Memory B cell (primary cell): Measurements from ENCODE around the gene TMEM183A.

Source experiments
- ATAC-seq: fragments of 150-1000 bp; cut with Tn5 transposase; 2 replicates; pipeline ENCODE4 v1.10.0; 2021; ENCODE audit warnings: low read depth, mild to moderate bottlenecking, moderate library complexity
- DNase-seq, 2 donors: peaks; one replicate each; pipeline ENCODE4 v3.0.0; 2022; ENCODE audit warnings: low spot score in 2 of 2
- H3K27ac Mint-ChIP-seq: one replicate; pipeline ENCODE4 v1.8.0; 2022; ENCODE audit warnings: mild to moderate bottlenecking, moderate library complexity, mixed read lengths
- H3K27me3 Mint-ChIP-seq: one replicate; pipeline ENCODE4 v1.8.0; 2022; ENCODE audit warnings: mixed read lengths
- H3K36me3 Mint-ChIP-seq: one replicate; pipeline ENCODE4 v1.8.0; 2022; ENCODE audit warnings: mild to moderate bottlenecking, mixed read lengths
- H3K4me1 Mint-ChIP-seq: one replicate; pipeline ENCODE4 v1.8.0; 2022; ENCODE audit warnings: mixed read lengths
- H3K4me3 Mint-ChIP-seq: one replicate; pipeline ENCODE4 v1.8.0; 2022; ENCODE audit warnings: mild to moderate bottlenecking, moderate library complexity, mixed read lengths
- H3K9me3 Mint-ChIP-seq: one replicate; pipeline ENCODE4 v1.8.0; 2022; ENCODE audit warnings: mixed read lengths

The TMEM183A gene

GRCh38 chr1:203054642-203055041 lies 47.5 kb downstream of the TMEM183A start:
- Mint-ChIP-seq H3K36me3 (no peaks in the 10 kb centered on the region), H3K9me3 (no peaks in the 10 kb centered on the region), H3K4me3 (no peak overlapping the region), H3K4me1 (peaks cover 4% of the 10 kb centered on the region), H3K27me3 (peaks cover 25% of the 10 kb centered on the region), H3K27ac (no peak overlapping the region)
- no peak for ATAC-seq
- DNase-seq: no peak

- DNase-seq (no peak), ATAC-seq (no peak)
- H3K27me3 Mint-ChIP-seq: peaks cover 24% of the 10 kb centered on the region
- no peaks in the 10 kb centered on the region for H3K36me3 Mint-ChIP-seq
- peaks cover 4% of the 10 kb centered on the region for H3K4me1 Mint-ChIP-seq
- H3K4me3 Mint-ChIP-seq: no peak overlapping the region
- no peak overlapping the region for H3K27ac Mint-ChIP-seq
- no peaks in the 10 kb centered on the region for H3K9me3 Mint-ChIP-seq
Measured at GRCh38 chr1:203055161-203055799, 48.1 kb downstream of the TMEM183A start.

- ATAC-seq (no peak), DNase-seq (no peak)
- Mint-ChIP-seq H3K27me3 (peaks cover 24% of the 10 kb centered on the region), H3K27ac (no peak overlapping the region), H3K4me1 (peaks cover 4% of the 10 kb centered on the region), H3K4me3 (no peak overlapping the region), H3K9me3 (no peaks in the 10 kb centered on the region), H3K36me3 (no peaks in the 10 kb centered on the region)
Measured at GRCh38 chr1:203056012-203056411, 48.8 kb downstream of the TMEM183A start.

- Mint-ChIP-seq H3K9me3 (no peaks in the 10 kb centered on the region), H3K27me3 (peaks cover 25% of the 10 kb centered on the region), H3K27ac (no peak overlapping the region), H3K4me1 (peaks cover 4% of the 10 kb centered on the region), H3K4me3 (no peak overlapping the region), H3K36me3 (no peaks in the 10 kb centered on the region)
- DNase-seq (no peak), ATAC-seq (no peak)
Measured at GRCh38 chr1:203056516-203056915, 49.3 kb downstream of the TMEM183A start.

GRCh38 chr1:203057911-203058675 lies 50.9 kb downstream of the TMEM183A start:
- no peaks in the 10 kb centered on the region for H3K9me3 Mint-ChIP-seq
- H3K27me3 Mint-ChIP-seq: peaks cover 23% of the 10 kb centered on the region
- ATAC-seq: no peak
- H3K27ac Mint-ChIP-seq: no peak overlapping the region
- no peaks in the 10 kb centered on the region for H3K36me3 Mint-ChIP-seq
- no peak overlapping the region for H3K4me3 Mint-ChIP-seq
- peaks cover 4% of the 10 kb centered on the region for H3K4me1 Mint-ChIP-seq
- DNase-seq: no peak

- H3K4me3 Mint-ChIP-seq: no peak overlapping the region
- H3K9me3 Mint-ChIP-seq: no peaks in the 10 kb centered on the region
- ATAC-seq (no peak), DNase-seq (no peak)
- H3K36me3 Mint-ChIP-seq: no peaks in the 10 kb centered on the region
- H3K27me3 Mint-ChIP-seq: peaks cover 23% of the 10 kb centered on the region
- peaks cover 4% of the 10 kb centered on the region for H3K4me1 Mint-ChIP-seq
- no peak overlapping the region for H3K27ac Mint-ChIP-seq
Measured at GRCh38 chr1:203058676-203058935, 51.4 kb downstream of the TMEM183A start.

- Mint-ChIP-seq H3K27ac (no peak overlapping the region), H3K9me3 (no peaks in the 10 kb centered on the region), H3K36me3 (no peaks in the 10 kb centered on the region), H3K4me1 (peaks cover 4% of the 10 kb centered on the region), H3K4me3 (no peak overlapping the region), H3K27me3 (peaks cover 22% of the 10 kb centered on the region)
- no peak for ATAC-seq
- no peak for DNase-seq
Measured at GRCh38 chr1:203059485-203059884, 52.3 kb downstream of the TMEM183A start.

- DNase-seq (no peak), ATAC-seq (no peak)
- no peak overlapping the region for H3K27ac Mint-ChIP-seq
- H3K4me3 Mint-ChIP-seq: no peak overlapping the region
- no peaks in the 10 kb centered on the region for H3K36me3 Mint-ChIP-seq
- H3K9me3 Mint-ChIP-seq: no peaks in the 10 kb centered on the region
- peaks cover 4% of the 10 kb centered on the region for H3K4me1 Mint-ChIP-seq
- peaks cover 20% of the 10 kb centered on the region for H3K27me3 Mint-ChIP-seq
Measured at GRCh38 chr1:203060115-203060514, 52.9 kb downstream of the TMEM183A start.

- no peak for ATAC-seq
- Mint-ChIP-seq H3K4me3 (no peak overlapping the region), H3K27me3 (peaks cover 15% of the 10 kb centered on the region), H3K9me3 (no peaks in the 10 kb centered on the region), H3K36me3 (peaks cover 3% of the 10 kb centered on the region), H3K4me1 (no peaks in the 10 kb centered on the region), H3K27ac (no peak overlapping the region)
- no peak for DNase-seq
Measured at GRCh38 chr1:203063287-203063686, 56.1 kb downstream of the TMEM183A start.

- no peak overlapping the region for H3K4me3 Mint-ChIP-seq
- H3K36me3 Mint-ChIP-seq: peaks cover 3% of the 10 kb centered on the region
- ATAC-seq (no peak), DNase-seq (no peak)
- peaks cover 4% of the 10 kb centered on the region for H3K4me1 Mint-ChIP-seq
- H3K27me3 Mint-ChIP-seq: peaks cover 13% of the 10 kb centered on the region
- no peak overlapping the region for H3K27ac Mint-ChIP-seq
- H3K9me3 Mint-ChIP-seq: no peaks in the 10 kb centered on the region
Measured at GRCh38 chr1:203065191-203065590, 58.0 kb downstream of the TMEM183A start.

GRCh38 chr1:203065986-203066385 lies 58.8 kb downstream of the TMEM183A start:
- DNase-seq: no peak
- Mint-ChIP-seq H3K4me1 (peaks cover 4% of the 10 kb centered on the region), H3K27ac (no peak overlapping the region), H3K4me3 (no peak overlapping the region), H3K27me3 (peaks cover 11% of the 10 kb centered on the region), H3K36me3 (peaks cover 3% of the 10 kb centered on the region), H3K9me3 (no peaks in the 10 kb centered on the region)
- no peak for ATAC-seq

- peaks cover 3% of the 10 kb centered on the region for H3K36me3 Mint-ChIP-seq
- no peak overlapping the region for H3K4me3 Mint-ChIP-seq
- H3K27ac Mint-ChIP-seq: no peak overlapping the region
- H3K27me3 Mint-ChIP-seq: peaks cover 7% of the 10 kb centered on the region
- H3K9me3 Mint-ChIP-seq: no peaks in the 10 kb centered on the region
- no peak for DNase-seq
- peaks cover 4% of the 10 kb centered on the region for H3K4me1 Mint-ChIP-seq
- ATAC-seq: no peak
Measured at GRCh38 chr1:203066965-203067364, 59.8 kb downstream of the TMEM183A start.

- DNase-seq: no peak
- H3K4me1 Mint-ChIP-seq: peaks cover 4% of the 10 kb centered on the region
- no peaks in the 10 kb centered on the region for H3K9me3 Mint-ChIP-seq
Measured at GRCh38 chr1:203069030-203069747, 62.0 kb downstream of the TMEM183A start.

GRCh38 chr1:203072002-203072602 lies 64.9 kb downstream of the TMEM183A start:
- ATAC-seq: no peak
- Mint-ChIP-seq H3K27me3 (peaks cover 27% of the 10 kb centered on the region), H3K27ac (no peak overlapping the region), H3K4me1 (peaks cover 9% of the 10 kb centered on the region), H3K36me3 (peaks cover 3% of the 10 kb centered on the region), H3K9me3 (no peaks in the 10 kb centered on the region), H3K4me3 (no peak overlapping the region)
- no peak for DNase-seq

More at GRCh38 chr1:203069030-203069747, 62.0 kb downstream of the TMEM183A start:
- H3K27me3 Mint-ChIP-seq: peaks cover 21% of the 10 kb centered on the region
- no peak for ATAC-seq
- no peak overlapping the region for H3K4me3 Mint-ChIP-seq
- H3K36me3 Mint-ChIP-seq: peaks cover 3% of the 10 kb centered on the region
- no peak overlapping the region for H3K27ac Mint-ChIP-seq
